GM19351 (cell line): Measurements from ENCODE around the gene GGPS1.
"Not testable (repeated sequence)": the region's sequence is repeated elsewhere in the genome, so short reads cannot be mapped to it uniquely, and the experiment has no call there.

Source experiments
- ATAC-seq: cut with Tn5 transposase; IDR thresholded peaks from one replicate; pipeline ENCODE4 v1.9.1; 2021; ENCODE audit warnings: mild to moderate bottlenecking, moderate library complexity; ENCODE audit not compliant: unreplicated experiment

Gene GGPS1

DNA sequence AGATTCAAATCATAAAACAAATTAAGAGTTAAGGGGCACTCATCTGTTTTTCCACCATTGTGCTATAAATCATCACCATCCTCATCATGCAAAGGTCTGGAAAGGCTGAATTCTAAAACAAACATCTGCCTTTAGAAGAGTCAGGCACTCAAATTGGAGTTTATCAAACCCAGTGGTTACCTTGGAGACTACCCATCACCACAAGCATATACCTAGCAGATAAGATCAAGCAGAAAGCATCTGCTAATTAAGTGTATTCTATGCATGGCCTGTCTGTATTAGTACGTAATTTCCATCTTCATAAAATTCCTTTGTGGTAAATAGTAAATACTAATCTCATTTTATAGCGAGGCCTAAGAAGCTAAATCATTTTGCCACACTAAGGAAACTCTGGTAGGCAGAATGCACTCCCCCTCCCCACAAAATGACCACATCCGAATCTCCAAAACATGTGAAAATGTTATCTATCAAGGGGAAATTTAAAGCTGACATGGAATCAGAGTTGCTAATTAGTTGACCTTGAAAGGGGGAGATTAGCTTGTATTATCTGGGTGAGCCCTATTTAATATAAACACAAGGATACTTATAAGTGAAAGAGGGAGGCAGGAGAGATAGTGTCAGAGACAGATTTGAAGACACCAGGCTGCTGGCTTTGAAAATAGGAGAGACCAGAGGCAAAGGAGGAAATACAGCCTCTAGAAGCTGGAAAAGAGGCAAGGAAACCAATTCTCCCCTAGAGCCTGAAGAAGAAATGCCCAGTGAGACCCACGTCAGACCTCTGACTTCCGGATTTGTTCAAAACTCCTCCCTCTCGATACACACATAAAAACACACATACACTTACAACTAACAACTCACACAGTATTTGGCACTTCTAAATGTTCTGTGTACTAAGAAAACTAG lies 23.6 kb upstream of the GGPS1 start:
- ATAC-seq, result no peak

DNA sequence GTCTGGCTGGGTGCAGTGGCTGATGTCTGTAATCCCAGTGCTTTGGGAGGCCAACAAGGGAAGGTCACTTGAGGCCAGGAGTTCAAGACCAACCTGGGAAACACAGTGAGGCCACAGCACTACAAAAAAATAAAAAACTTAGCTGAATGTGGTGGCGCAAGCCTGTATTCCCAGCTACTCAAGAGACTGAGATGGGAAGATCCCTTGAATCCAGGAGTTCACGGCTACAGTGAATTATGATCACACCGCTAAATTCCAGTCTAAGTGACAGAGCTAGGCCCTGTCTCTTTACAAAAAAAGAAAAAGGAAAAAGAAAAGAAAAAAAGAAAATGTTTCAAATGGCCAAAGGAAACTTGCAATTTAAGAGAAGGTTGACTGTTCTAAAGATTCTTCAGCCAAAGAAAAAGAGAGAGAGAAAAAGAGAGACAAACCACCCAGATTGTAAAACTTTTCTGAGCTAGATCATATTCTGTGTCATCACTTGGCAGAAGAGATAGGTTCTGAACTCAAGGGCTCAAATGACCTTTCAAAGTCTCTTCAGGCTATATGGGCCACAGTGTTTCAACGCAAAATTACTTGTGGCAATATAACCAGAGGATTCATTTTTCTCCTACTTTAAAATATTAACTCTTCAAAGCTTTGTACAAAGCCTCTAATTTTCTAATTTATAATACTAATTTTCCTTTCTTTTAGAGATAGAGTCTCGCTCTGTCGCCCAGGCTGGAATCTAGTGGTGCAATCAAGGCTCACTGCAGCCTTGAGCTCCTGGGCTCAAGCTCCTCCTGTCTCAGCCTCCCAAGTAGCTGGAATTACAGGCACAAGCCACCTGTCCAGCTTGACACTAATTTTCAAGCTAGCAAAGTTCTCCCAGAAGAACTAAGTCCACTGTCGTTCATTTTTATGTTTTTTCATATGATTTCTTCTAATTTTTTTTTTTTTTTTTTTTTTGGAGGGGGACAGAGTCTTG lies 20.9 kb upstream of the GGPS1 start:
- no peak for ATAC-seq

DNA sequence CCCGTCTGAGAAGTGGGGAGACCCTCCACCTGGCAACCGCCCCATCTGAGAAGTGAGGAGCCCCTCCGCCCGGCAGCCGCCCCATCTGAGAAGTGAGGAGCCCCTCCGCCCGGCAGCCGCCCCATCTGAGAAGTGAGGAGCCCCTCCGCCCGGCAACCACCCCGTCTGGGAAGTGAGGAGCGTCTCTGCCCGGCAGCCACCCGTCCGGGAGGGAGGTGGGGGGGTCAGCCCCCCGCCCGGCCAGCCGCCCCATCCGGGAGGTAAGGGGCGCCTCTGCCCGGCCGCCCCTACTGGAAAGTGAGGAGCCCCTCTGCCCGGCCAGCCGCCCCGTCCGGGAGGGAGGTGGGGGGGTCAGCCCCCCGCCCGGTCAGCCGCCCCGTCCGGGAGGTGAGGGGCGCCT lies 19.2 kb upstream of the GGPS1 start:
- ATAC-seq, result not testable (repeated sequence)

DNA sequence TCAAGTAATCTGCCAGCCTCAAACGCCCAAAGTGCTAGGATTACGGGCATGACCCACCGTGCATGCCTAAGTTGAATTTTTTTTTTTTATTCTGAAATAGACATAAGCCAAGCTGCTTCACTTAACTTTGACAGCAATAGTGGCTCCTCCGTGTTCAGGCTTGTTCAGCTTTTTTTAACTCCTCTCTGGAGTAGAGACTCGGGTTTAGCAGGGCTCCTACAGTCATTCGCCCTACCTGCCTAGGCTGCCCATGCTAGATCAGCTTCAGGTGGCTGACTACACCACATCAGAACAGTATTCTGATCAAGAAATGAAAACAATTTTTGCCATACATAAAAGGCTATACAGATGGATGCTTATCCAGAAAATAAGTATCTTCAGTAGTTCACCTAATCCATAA lies 15.1 kb upstream of the GGPS1 start:
- ATAC-seq, result no peak

DNA sequence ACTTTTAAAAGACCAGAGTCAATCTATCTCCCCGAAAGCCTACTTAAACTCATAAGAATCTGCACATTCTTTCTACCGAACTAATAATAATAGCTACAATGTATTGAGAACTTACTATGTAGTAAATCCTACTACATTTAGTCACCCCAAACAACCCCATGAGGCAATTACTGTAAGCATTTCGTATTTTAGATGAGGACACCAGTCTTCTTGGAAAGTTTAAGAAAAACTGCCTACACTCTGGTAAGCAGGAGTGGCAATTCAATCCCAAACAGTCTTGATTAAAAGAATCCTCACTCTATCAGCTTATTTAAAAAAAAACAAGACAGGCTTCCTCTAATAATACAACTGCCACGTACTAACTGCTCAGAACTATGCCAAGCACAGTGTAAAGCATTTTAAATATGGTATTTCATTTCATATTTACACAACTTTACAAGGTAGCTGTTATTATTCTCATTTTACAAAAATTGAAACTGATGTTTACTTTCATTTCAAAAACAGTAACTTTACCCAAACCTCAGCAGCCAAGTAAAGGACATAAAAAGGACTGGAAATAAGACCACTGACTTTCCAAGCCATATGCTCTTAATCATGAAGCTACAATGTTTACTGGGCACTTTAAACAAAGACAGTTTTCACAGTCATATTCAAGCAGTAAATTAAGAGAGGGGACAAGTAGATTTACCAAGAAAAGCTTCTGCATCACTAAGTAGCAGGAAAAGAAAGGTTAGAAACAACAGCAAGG lies 14.3 kb upstream of the GGPS1 start:
- ATAC-seq, result no peak

DNA sequence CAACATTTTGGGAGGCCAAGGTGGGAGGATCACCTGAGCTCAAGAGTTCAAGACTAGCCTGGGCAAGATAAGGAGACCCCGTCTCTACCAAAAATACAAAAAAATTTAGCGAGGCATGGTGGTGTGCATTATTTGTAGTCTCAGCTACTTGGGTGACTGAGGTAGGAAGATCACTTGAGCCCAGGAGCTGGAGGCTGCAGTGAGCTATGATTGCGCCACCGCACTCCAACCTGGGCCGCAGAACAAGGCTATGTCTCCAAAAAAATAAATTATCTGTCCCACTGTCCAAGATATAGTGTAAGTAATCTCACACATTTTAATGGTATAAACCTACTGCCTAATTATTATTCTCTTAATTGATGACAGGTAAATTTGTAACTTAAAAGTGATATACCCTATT lies 13.2 kb upstream of the GGPS1 start:
- no peak for ATAC-seq

DNA sequence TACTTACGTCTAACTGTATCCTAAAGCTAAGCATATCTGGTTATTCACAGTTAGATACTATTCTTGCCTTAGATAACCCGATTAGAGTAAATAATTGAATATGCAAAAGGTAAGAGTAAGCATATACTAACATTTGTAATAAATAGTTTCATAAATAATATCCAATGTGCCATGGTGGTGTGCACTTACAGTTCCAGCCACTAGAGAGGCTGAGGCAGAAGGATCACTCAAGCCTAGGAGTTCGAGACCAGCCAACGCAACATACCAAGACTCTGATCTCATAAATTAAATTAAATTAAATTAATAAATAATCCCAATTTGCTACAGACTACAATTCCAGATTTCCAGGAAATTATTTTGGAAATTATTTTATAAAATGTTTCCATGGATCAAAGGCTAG lies 12.6 kb upstream of the GGPS1 start:
- no peak for ATAC-seq

DNA sequence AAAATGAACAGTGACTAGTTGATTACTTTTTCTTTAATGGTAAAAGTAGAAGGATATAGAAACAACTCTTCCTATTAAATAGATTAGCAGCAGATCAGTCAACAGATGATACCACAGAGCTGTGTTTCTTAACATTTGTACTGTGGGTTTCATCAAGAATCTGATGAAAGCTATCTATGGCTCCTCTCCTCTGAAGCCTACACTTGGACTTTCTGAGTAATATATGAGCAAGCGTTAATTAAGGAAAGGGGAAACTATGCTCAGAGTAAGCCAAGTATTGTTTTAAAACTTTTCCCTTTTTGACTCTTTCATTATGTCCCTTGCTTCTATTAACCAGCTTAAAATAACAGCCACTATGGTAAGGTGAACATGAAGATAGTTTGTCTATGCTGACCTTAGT lies 11.2 kb upstream of the GGPS1 start:
- ATAC-seq, result no peak

DNA sequence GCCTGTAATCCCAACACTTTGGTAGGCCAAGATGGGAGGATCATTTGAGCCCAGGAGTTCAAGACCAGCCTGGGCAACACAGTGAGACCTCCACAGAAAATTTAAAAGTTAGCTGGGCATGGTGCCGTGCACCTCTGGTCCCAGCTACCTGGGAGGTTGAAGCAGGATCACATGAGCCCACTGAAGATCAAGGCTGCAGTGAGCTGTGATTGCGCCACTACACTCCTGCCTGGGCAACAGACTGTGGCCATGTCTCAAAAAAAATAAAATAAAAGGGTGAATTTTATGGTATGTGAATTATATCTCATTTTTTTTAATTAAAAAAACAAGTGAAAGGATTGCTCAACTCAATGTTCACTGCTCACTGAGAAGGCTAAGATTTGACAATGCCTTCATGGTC lies 9.1 kb upstream of the GGPS1 start:
- ATAC-seq, result no peak

DNA sequence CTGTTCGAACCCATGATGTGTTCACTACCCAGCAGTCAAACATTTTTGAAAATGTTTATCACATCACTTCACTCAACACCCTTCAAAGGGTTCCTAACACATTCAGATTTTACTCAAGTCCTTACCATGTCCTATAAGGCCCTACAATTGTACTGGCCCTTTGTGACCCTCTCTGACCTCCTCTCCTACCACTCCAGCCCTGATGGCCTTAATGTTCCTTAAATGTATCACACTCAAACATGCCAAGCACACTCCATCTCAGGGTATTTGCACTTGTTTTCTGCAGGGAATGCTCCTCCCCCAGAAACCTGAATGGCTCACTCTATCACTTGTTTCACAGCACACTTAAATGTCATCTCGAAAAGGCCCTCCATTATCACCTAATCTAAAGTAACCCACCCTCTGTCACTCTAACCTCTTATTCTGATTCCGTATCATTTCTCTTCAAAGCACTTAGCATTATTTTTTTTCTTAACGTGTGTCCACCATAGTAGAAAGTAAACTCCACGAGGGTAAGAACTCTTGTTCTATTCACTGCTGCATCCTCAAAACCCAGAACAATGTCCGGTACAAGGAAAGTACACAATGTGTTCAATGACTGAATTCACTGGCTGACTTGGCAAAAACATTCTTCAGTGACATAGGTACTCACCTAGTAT lies 7.7 kb upstream of the GGPS1 start:
- no peak for ATAC-seq

DNA sequence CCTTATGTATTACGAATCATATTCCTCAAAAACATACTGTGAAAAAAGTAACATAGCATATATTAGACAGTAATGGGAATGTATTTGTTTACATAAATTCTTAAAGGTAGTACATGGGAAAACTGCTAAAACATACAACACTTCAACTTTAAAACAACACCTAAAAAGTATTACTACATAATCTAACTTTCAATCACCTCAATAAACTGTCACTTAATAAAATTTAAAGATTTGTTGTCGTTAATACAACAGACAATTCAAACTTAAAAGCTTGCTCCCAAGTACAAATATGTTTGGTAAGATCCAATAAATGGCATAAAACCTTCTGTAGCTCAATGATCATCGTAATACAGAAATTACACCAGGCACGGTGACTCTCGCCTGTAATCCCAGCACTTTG lies 4.1 kb upstream of the GGPS1 start:
- ATAC-seq, result no peak

DNA sequence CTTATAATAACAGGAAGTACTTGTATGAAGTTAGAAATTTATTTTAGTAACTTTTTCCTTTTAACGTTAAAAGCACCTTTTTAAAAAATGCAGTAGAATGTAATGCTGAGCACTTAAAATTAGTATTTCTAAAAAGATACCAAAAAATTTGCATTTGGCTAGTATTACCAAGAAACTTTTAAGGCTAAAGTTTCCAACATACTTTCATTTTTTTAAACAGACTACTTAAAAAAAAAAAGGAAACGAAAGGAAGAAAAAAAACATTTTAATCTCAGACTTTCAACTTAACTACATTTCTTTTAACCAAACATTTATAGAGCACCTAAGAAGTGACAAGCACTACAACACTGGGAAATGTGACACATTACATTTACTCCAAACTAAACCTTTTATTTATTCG lies 3.2 kb upstream of the GGPS1 start:
- ATAC-seq, result no peak

DNA sequence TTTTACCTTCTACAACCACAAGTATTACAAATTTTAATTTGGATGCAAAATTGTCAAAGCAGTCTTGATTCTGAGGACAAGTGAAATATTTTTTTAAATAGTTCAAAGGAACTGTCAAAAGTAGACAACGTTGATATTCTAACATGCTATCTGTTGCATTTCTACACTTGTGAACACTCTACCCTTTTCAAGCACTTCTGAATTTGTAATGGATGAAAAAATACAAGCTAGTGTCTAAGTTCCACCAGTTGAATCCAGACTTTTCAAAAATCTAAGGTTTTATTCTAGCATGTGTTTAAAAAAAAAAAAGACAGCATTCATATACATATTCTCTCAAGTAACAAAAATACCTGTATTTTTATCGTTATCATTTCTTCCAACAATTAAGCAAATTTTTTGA lies 2.5 kb upstream of the GGPS1 start:
- no peak for ATAC-seq

DNA sequence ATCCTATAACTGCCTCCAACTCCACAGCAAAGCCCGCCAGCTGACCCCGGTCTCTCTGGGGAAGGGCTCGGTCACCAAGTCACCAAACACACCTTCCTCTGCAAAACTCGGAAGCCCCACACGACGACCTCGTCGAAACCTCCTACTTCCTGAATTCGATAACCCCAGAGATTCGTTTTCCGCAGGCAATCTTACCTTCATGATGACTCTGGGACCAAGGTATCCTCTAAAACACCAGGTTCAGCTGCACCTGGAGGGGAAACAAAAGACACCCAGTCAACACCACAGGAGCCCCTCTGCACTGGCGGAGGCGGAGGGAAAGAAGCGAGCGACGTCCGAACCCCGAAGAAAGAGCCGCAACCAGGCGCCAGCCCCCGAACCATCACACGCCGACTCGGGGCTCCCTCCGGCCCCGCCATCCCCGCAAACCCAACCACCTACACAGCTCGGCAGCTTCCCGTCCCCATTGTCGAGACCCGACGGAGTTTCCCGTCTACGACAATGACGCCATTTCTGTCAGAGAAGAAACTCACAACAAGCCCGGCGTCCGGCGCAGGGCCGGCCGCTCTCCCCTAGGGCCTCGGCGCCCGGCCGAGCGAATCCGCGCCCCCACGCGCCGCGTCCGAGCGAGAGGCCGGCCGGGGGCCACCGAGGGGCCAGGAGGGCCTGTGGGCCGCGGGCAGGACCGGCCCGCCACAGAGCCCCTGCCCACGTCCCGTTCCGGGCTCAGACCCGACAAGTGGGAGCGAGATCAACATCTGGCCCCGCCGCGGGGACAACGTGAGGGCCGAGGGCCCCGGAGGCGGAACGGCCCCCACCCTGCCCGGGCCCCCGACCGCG lies 1.4 kb upstream of the GGPS1 start:
- ATAC-seq, result peak; percentile 21

DNA sequence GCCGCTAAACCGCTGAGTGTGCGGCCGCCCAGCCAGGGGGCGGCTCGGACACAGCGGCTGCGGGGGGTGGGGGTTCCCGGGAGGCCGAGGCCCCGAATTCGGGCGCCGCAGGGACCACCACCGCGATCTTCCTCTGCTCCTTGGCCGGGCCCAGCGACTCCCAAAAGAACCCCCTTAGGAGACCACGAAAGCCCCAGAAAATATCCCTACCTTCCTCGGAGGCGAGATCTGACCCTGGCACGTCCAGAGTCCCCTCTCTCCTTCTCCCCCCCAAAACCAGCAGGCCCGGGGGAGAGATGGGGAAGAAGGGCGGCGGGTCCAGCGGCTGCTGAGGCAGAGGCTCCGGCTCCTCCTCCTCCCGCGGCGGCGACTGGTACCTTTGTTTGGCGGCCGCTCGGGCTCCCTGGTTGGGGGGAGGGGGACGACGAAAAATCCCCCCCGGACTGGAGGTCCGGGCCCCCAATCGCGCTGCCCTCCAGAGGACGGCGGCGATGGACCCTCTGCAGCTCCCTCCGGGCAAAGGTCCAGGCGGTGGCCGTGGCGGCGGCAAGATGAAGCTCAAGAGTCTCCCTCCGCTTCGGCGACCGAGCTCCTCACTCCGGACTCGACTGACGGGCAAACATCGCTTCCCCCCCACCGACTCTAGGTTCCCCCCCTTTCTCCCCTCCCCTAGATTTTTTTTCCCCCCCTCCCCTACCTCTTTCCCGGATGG lies 655 bp upstream of the GGPS1 start, which contains the start of gene ARID4B:
TSS of gene ARID4B (minus strand) at position 621 of the 712 bp plus-strand sequence. CDS start 1,260 bp downstream, outside the sequence.
- ATAC-seq, result no peak

DNA sequence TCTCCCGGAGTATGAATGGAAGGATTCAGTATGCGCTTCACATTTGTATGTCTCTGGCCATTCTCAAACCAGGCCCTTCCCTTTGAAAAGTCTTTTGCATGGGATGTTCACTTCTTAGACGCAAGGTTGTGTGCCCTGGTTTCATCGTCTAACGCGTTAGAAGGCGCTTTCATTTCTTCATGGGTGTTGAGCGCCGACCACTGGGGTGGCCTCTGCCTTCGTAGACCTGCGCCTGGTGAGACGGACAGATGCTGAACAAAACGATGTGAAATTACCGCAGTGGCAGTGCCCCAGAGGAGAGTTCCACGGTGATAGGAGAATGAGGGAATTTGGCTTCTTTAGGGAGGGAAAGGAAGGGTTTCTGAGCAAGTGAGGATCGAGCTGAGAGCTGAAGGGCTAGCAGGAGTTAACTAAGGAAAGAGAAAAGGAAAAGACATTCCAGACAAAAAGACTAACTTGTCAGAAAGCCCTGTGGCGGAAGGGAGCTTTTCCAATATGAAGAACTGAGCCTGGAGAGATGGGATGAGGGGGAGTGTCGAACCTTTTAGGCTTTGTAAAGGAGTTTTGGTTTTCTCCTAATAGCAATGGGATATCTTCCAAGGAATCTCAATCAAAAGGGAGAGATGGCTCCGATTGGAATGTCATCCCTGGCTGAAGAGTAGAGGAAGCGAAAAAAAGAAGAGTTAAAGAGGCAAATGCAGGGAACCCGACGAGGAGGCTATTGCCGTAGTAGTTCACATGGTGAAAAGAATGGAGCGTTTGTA lies 951 bp downstream of the GGPS1 start:
- peak; percentile 34 for ATAC-seq

DNA sequence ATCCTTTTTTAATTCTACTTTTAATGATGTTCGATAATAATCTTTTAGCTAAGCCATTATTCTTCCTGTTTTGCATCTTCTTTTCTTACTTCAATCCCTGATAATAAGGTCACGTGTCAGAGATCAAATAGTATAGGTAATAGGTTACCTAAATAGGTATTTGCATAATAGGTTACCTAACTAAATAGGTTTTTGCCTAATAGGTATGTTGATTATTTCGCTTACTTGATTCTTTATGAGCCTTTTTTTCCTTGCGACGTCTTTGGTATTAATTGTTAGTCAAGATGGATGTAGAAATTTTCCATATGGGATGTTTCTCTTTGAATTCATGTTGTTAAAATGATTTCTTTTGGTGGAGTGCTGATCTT lies 2.5 kb downstream of the GGPS1 start:
- ATAC-seq, result no peak

DNA sequence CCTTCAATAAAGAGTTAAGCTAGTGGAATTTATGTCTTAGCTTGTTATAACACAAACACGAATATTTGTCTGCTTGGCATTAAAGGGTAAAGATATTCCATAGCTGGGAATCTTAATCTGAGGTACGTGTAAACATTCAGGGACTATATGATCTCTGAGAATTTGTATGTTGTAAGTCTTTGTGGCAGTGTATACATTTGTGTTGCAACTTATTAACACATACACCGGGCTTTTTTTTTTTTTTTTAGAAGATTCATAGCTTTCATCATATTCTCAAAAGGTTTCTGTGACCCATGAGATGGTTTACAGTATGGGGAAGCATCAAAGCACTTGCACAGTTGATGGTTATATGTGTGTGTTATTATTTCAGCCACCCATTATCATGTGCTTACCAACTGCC lies 3.0 kb downstream of the GGPS1 start:
- no peak for ATAC-seq
